HepG2 (cell line): Measurements from ENCODE around the gene TOMM6. TPM values are rescaled to one million over a fixed set of nuclear protein-coding genes. Genes with fewer than 3 reads are reported as not detected.

Experiments
- ATAC-seq: fragments of 200-7000 bp; cut with Tn5 transposase; 3 replicates; pipeline ENCODE4 v1.9.1; 2020; ENCODE audit warnings: mild to moderate bottlenecking, moderate library complexity
- BruUV-seq: library from RNA; stranded (reverse); fragments of 400-500 nt; replicated peaks from 2 replicates; lab custom pipeline; 2021; lab: Mats Ljungman, UMichigan
- CTCF ChIA-PET: fragments of 300-600 bp; formaldehyde crosslinking; extraction: SDS; loops from one replicate; lab custom pipeline; 2021; ENCODE audit warnings: low total read pairs, inconsistent platforms, low intra/inter-chr PET ratio; lab: Yijun Ruan, JAX
- POLR2A ChIA-PET: fragments of 350-600 bp; sonication (Branson Sonifier 250); formaldehyde crosslinking; loops from one replicate; lab custom pipeline; 2020; ENCODE audit warnings: antibody characterized with exemption, inconsistent platforms; lab: Yijun Ruan, JAX
- DNase-seq: peaks from one replicate; pipeline ENCODE4 v3.0.0-alpha.2; 2015; ENCODE audit warnings: low spot score
- FAIRE-seq: peaks from 3 replicates; lab custom pipeline; 2011; peaks lifted over from hg19 to GRCh38; lab: Jason Lieb, UNC
- H2AFZ ChIP-seq: one replicate; pipeline ENCODE4 v1.6.1; 2011; ENCODE audit warnings: low read length, inconsistent platforms
- H3K27ac ChIP-seq: fragments of 300-600 bp; 3 replicates; pipeline ENCODE4 v1.8.0; 2011; ENCODE audit warnings: mixed run types, mild to moderate bottlenecking, mixed read lengths, low read length, inconsistent platforms; ENCODE audit not compliant: insufficient read depth; ENCODE audit errors: extremely low read length
- H3K27me3 ChIP-seq, 2 experiments: fragments of 200-600 bp in 1 of 2; 2 replicates in 1 of 2; 3 replicates in 1 of 2; pipeline versions ENCODE4 v1.6.0 to v1.8.0; 2011; ENCODE audit warnings: low read length in 2 of 2, mild to moderate bottlenecking in 2 of 2, moderate library complexity in 2 of 2, inconsistent platforms in 1 of 2; ENCODE audit not compliant: insufficient read depth in 2 of 2, control insufficient read depth in 1 of 2
- H3K36me3 ChIP-seq, 2 experiments: fragments of 200-600 bp in 1 of 2; replicated peaks in 1 of 2; 2 replicates in 1 of 2; 3 replicates in 1 of 2; pipeline versions ENCODE4 v1.5.1 to v1.8.0; 2011; ENCODE audit warnings: low read length in 2 of 2, inconsistent platforms in 1 of 2; ENCODE audit not compliant: insufficient read depth in 2 of 2, control insufficient read depth in 1 of 2
- H3K4me1 ChIP-seq: 2 replicates; pipeline ENCODE4 v1.5.1; 2012; ENCODE audit warnings: low read length, inconsistent platforms; ENCODE audit not compliant: insufficient read depth
- H3K4me2 ChIP-seq: 2 replicates; pipeline ENCODE4 v1.6.0; 2011; ENCODE audit warnings: low read depth, low read length, inconsistent platforms
- H3K4me3 ChIP-seq, 3 experiments: fragments of 200-600 bp in 1 of 3; sonication (generic), shearing (Covaris generic) in 1 of 3; replicated peaks in 1 of 3; 2 replicates each; pipeline ENCODE4 v1.5.1; 2011 to 2016; ENCODE audit warnings: low read length in 3 of 3, inconsistent platforms in 2 of 3, low read depth in 2 of 3, mild to moderate bottlenecking in 2 of 3, control low read depth in 1 of 3, mixed read lengths in 1 of 3; ENCODE audit not compliant: insufficient read depth in 1 of 3
- H3K79me2 ChIP-seq: one replicate; pipeline ENCODE4 v1.6.1; 2011; ENCODE audit warnings: low read length, inconsistent platforms; ENCODE audit not compliant: insufficient read depth
- H3K9ac ChIP-seq: 2 replicates; pipeline ENCODE4 v1.6.0; 2011; ENCODE audit warnings: mild to moderate bottlenecking, low read depth, low read length, inconsistent platforms; ENCODE audit not compliant: insufficient read depth
- H3K9me3 ChIP-seq: 2 replicates; pipeline ENCODE4 v1.5.1; 2012; ENCODE audit warnings: mild to moderate bottlenecking, low read length
- H4K20me1 ChIP-seq: 2 replicates; pipeline ENCODE4 v1.6.0; 2011; ENCODE audit warnings: inconsistent platforms, mild to moderate bottlenecking, low read length, moderate library complexity; ENCODE audit not compliant: insufficient read depth
- BRD4 ChIP-seq: sonication (generic); formaldehyde crosslinking; IDR thresholded peaks from 2 replicates; pipeline ENCODE4 v1.4.0; 2020; ENCODE audit warnings: missing genetic modification reagents
- DPF2 ChIP-seq: sonication (generic); formaldehyde crosslinking; IDR thresholded peaks from 2 replicates; pipeline ENCODE4 v1.4.0; 2020; ENCODE audit warnings: mild to moderate bottlenecking, low read depth, missing genetic modification reagents, borderline replicate concordance
- ESRRA ChIP-seq: sonication (generic); formaldehyde crosslinking; IDR thresholded peaks from 2 replicates; pipeline ENCODE4 v1.5.1; 2020; ENCODE audit warnings: mild to moderate bottlenecking, low read depth, missing genetic modification reagents
- KAT8 ChIP-seq: IDR thresholded peaks from 2 replicates; pipeline ENCODE4 v1.6.1; 2016; ENCODE audit warnings: missing genetic modification reagents, missing compliant biosample characterization
- NFE2L2 ChIP-seq: fragments of 150-350 bp; IDR thresholded peaks from 2 replicates; pipeline ENCODE4 v1.6.1; 2014; ENCODE audit warnings: low read length
- NR1H2 ChIP-seq: sonication (generic); formaldehyde crosslinking; IDR thresholded peaks from 2 replicates; pipeline ENCODE4 v1.8.1; 2022; ENCODE audit warnings: low read depth, missing genetic modification reagents, borderline replicate concordance
- PHF5A ChIP-seq: IDR thresholded peaks from one replicate; pipeline ENCODE4 v1.6.1; 2018; ENCODE audit warnings: low read depth, missing genetic modification reagents; ENCODE audit not compliant: unreplicated experiment
- TCF12 ChIP-seq, 2 experiments: fragments of 450-650 bp in 1 of 2; sonication (generic) in 1 of 2; formaldehyde crosslinking in 1 of 2; IDR thresholded peaks; 2 replicates each; pipeline versions ENCODE4 v1.6.1 to v1.8.0; 2017 to 2022; ENCODE audit warnings: antibody characterized with exemption in 1 of 2, mild to moderate bottlenecking in 1 of 2, missing genetic modification reagents in 1 of 2, moderate library complexity in 1 of 2
- ZKSCAN8 ChIP-seq: IDR thresholded peaks from 2 replicates; pipeline ENCODE4 v1.6.1; 2016; ENCODE audit warnings: borderline replicate concordance, missing genetic modification reagents, missing compliant biosample characterization
- ZMAT3 ChIP-seq: sonication (generic); formaldehyde crosslinking; conservative IDR thresholded peaks from 2 replicates; pipeline ENCODE4 v1.7.0; 2021; ENCODE audit warnings: missing genetic modification reagents
- ZNF644 ChIP-seq: IDR thresholded peaks from 2 replicates; pipeline ENCODE4 v1.6.1; 2016; ENCODE audit warnings: low read depth
- WGBS: methylation state at CpG from one replicate; pipeline ENCODE4 v1.1.6; 2017; ENCODE audit warnings: low lambda C conversion rate; 5-methylcytosine and 5-hydroxymethylcytosine counted together
- in situ Hi-C: cut with HindIII; loops from 2 replicates; pipeline ENCODE4 v1.10.0; 2017; ENCODE audit warnings: low pct_unique_long_range_greater_than_20kb; ENCODE audit not compliant: extremely low pct_ligation_motif_present
- intact Hi-C: fragments of 100-400 bp; cut with micrococcal nuclease; formaldehyde crosslinking; loops from one replicate; pipeline ENCODE4 v1.10.0; 2022; ENCODE audit not compliant: unreplicated experiment
- polyA plus RNA-seq, 8 experiments: library from polyadenylated mRNA; depleted of rRNA in 3 of 8; stranded (reverse) in 7 of 8; unstranded in 1 of 8; fragments of >200 nt; fragmentation: Illumina TruSeq in 4 of 8; extraction: Trizol in 4 of 8; gene quantifications; 2 replicates each; pipeline versions ENCODE4 v1.2.1 to v1.2.3, GENCODE V29; 2011 to 2016; ENCODE audit warnings: low read depth in 4 of 8, missing spikeins in 1 of 8, mixed read lengths in 1 of 8; ENCODE audit not compliant: insufficient read depth in 1 of 8
- total RNA-seq, 5 experiments: library from RNA; depleted of rRNA; stranded (reverse); fragments of >200 nt; fragmentation: Illumina TruSeq; extraction: Trizol; gene quantifications; 2 replicates each; pipeline ENCODE4 v1.2.3, GENCODE V29; 2016; ENCODE audit warnings: low read depth in 1 of 5
- TF ChIP-seq, protein P1 (sequence below): sonication (generic); formaldehyde crosslinking; IDR thresholded peaks from 2 replicates; pipeline ENCODE4 v1.5.0; 2020; ENCODE audit warnings: missing genetic modification reagents, mild to moderate bottlenecking, borderline replicate concordance
- TF ChIP-seq, protein P2 (sequence below): sonication (generic); formaldehyde crosslinking; IDR thresholded peaks from 2 replicates; pipeline ENCODE4 v1.5.1; 2020; ENCODE audit warnings: missing genetic modification reagents, mild to moderate bottlenecking, borderline replicate concordance
- TF ChIP-seq, protein P3 (sequence below): sonication (generic); formaldehyde crosslinking; IDR thresholded peaks from 2 replicates; pipeline ENCODE4 v1.5.0; 2020; ENCODE audit warnings: missing genetic modification reagents
- TF ChIP-seq, protein P4 (sequence below): sonication (generic); formaldehyde crosslinking; IDR thresholded peaks from 2 replicates; pipeline ENCODE4 v1.5.0; 2020; ENCODE audit warnings: mild to moderate bottlenecking, missing genetic modification reagents

The TOMM6 gene
- total and polyA plus RNA-seq, 2 of the 13 experiments (the other 11 are each of a cell fraction or from before 2014, with no cell fraction given) = 320 to 321 TPM

DNA sequence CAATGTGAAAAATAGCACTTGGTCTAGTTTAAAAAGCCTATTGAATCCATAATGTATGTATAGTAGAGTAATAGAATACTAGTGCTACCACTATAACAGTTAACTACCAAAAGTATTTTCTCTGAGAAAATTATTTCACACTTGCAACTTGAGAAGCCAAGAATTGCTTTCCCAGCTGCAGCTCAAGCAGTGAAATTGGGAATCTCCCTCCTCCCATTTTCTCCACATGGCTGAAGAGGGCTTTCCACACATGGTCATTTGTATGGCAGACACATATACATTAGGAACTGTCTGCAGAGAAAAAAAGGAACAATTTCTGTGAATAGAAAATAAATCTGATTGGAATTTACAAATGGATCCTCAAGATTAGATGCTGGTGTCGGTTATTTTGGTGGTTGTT lies 34.5 kb downstream of the TOMM6 start:
- Histone ChIP-seq H2AFZ (no peak overlapping the region), H3K4me3 (no peak overlapping the region), H3K36me3 (no peaks in the 10 kb centered on the region), H3K79me2 (no peaks in the 10 kb centered on the region), H3K9me3 (no peaks in the 10 kb centered on the region), H3K9ac (no peak overlapping the region), H3K27ac (no peak overlapping the region), H3K4me2 (no peak overlapping the region), H3K27me3 (no peaks in the 10 kb centered on the region; a peak in 1 of 5 replicates), H3K4me1 (no peaks in the 10 kb centered on the region), H4K20me1 (no peaks in the 10 kb centered on the region)
- intact Hi-C loops = no loop called here
- DNase-seq = no peak
- WGBS = 100% methylated on average over 1 of the region's 1 CpG
- BruUV-seq = no TSS peak
- FAIRE-seq = no peak
- ChIA-PET POLR2A (no interaction called here), CTCF (no interaction called here)
- TF ChIP-seq NFE2L2 (no peak), ZNF644 (CRISPR knock-in tag) (no peak), NR1H2 (CRISPR knock-in tag) (no peak), TCF12 (IDR thresholded peaks at IDR 0.05) (no peak), TCF12 (CRISPR knock-in tag; IDR thresholded peaks at IDR 0.05) (no peak), KAT8 (no peak)
- TF ChIP-seq, protein P1, sequence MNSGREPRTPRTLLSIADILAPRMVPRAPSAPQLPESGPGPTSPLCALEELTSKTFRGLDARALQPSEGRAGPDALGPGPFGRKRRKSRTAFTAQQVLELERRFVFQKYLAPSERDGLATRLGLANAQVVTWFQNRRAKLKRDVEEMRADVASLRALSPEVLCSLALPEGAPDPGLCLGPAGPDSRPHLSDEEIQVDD (CRISPR knock-in tag) = no peak
- TF ChIP-seq, protein P2, sequence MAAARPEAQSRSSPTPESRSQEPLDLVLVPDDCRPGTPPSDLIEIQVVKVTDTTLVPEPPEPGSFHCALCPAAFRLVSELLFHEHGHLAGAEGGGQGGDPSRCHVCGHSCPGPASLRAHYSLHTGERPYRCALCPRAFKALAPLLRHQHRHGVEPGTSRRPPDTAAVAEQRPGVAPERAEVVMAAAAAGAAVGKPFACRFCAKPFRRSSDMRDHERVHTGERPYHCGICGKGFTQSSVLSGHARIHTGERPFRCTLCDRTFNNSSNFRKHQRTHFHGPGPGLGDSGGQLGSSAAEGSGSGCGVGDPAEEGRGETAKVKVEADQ (CRISPR knock-in tag) = no peak
- ATAC-seq = no peak
- in situ Hi-C loops = no loop called here

DNA sequence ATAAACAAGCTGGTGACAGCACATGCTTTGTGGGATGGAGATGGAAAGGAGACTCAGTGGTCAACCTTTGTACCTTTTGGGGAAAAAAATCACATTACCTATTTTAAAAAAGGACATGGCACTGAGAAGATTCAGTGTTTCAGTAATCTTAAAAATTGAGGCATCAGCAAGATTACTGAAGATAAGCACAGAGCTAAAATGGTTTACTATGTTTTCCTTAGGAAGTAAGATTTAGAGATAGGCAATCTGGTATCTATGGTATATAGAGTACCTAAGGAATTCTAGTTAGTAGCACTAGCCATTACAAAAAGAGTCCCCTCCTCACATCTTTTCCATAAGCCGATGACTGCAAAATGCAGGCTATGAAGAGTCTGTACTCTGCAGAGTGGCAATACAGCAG lies 35.7 kb downstream of the TOMM6 start:
- no peaks in the 10 kb centered on the region for H3K79me2 ChIP-seq
- no peak overlapping the region for H3K4me2 ChIP-seq
- DNase-seq (no peak), ATAC-seq (no peak), FAIRE-seq (no peak)
- 100% methylated on average over 1 of the region's 1 CpG for WGBS
- BruUV-seq = no TSS peak
- ChIA-PET CTCF (no interaction called here), POLR2A (interaction anchor here (0.6 to 0.8 kb wide), 2 partner anchors 125 to 380 kb away, joined by 3 read pairs; no protein-coding TSS in a partner anchor)
- H3K36me3 ChIP-seq = no peaks in the 10 kb centered on the region
- no peaks in the 10 kb centered on the region for H4K20me1 ChIP-seq
- no peak overlapping the region for H3K27ac ChIP-seq
- in situ Hi-C loops = no loop called here
- H3K4me3 ChIP-seq = no peak overlapping the region
- no peaks in the 10 kb centered on the region; a peak in 1 of 5 replicates for H3K27me3 ChIP-seq
- no peak overlapping the region for H3K9ac ChIP-seq
- no peaks in the 10 kb centered on the region for H3K4me1 ChIP-seq
- no peak overlapping the region for H2AFZ ChIP-seq
- intact Hi-C loops = no loop called here
- H3K9me3 ChIP-seq = no peaks in the 10 kb centered on the region
- TF ChIP-seq, protein P3, sequence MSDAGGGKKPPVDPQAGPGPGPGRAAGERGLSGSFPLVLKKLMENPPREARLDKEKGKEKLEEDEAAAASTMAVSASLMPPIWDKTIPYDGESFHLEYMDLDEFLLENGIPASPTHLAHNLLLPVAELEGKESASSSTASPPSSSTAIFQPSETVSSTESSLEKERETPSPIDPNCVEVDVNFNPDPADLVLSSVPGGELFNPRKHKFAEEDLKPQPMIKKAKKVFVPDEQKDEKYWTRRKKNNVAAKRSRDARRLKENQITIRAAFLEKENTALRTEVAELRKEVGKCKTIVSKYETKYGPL = no peak
- TF ChIP-seq PHF5A (no peak), ESRRA (CRISPR knock-in tag) (no peak), DPF2 (CRISPR knock-in tag) (no peak), ZKSCAN8 (CRISPR knock-in tag) (no peak), ZMAT3 (no peak), BRD4 (CRISPR knock-in tag) (no peak)
- TF ChIP-seq, protein P4, sequence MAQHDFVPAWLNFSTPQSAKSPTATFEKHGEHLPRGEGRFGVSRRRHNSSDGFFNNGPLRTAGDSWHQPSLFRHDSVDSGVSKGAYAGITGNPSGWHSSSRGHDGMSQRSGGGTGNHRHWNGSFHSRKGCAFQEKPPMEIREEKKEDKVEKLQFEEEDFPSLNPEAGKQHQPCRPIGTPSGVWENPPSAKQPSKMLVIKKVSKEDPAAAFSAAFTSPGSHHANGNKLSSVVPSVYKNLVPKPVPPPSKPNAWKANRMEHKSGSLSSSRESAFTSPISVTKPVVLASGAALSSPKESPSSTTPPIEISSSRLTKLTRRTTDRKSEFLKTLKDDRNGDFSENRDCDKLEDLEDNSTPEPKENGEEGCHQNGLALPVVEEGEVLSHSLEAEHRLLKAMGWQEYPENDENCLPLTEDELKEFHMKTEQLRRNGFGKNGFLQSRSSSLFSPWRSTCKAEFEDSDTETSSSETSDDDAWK (CRISPR knock-in tag) = no peak
